Measurements from ENCODE around the gene UXS1.

GRCh38 chr2:106163948-106164545 is 30.1 kb downstream of the UXS1 start:
- TF ChIP-seq CTCF (IDR thresholded peaks at IDR 0.05) (no peak), POLR2A (IDR thresholded peaks at IDR 0.05) (no peak)

Measured in heart left ventricle (tissue), 13 donors.